HTERT RPE-1 (cell line): ENCODE measurements around the gene PRCC.

Experiments used
- in situ Hi-C: fragments of 300-500 bp; cut with MboI; formaldehyde crosslinking; loops from 4 replicates; pipeline ENCODE4 v1.14.3; 2020; ENCODE audit warnings: low sequenced_read_pairs

Gene PRCC

GRCh38 chr1:156794506-156795373 lies 27.4 kb downstream of the PRCC start:
- in situ Hi-C loops, result no loop called here

GRCh38 chr1:156795374-156795733 lies 28.0 kb downstream of the PRCC start:
- in situ Hi-C loops, result no loop called here

GRCh38 chr1:156795787-156796186 lies 28.5 kb downstream of the PRCC start:
- in situ Hi-C loops, result no loop called here

GRCh38 chr1:156796340-156797097 lies 29.2 kb downstream of the PRCC start:
- in situ Hi-C loops, result no loop called here

GRCh38 chr1:156797212-156797871 lies 30.0 kb downstream of the PRCC start:
- in situ Hi-C loops, result no loop called here

GRCh38 chr1:156801409-156802121 lies 34.2 kb downstream of the PRCC start:
- in situ Hi-C loops, result no loop called here

GRCh38 chr1:156802421-156802935 lies 35.1 kb downstream of the PRCC start:
- in situ Hi-C loops, result no loop called here

GRCh38 chr1:156803086-156803851 lies 35.9 kb downstream of the PRCC start:
- in situ Hi-C loops, result no loop called here

GRCh38 chr1:156804026-156804425 lies 36.7 kb downstream of the PRCC start:
- in situ Hi-C loops, result no loop called here

GRCh38 chr1:156804572-156805243 lies 37.4 kb downstream of the PRCC start:
- in situ Hi-C loops, result no loop called here

GRCh38 chr1:156805766-156806511 lies 38.6 kb downstream of the PRCC start:
- in situ Hi-C loops, result no loop called here

- in situ Hi-C loops, result no loop called here
These were observed 39.4 kb downstream of the PRCC start for GRCh38 chr1:156806512-156807440.

- in situ Hi-C loops, result no loop called here
These were observed 40.3 kb downstream of the PRCC start for GRCh38 chr1:156807627-156808026.

- in situ Hi-C loops, result no loop called here
These were observed 41.1 kb downstream of the PRCC start for GRCh38 chr1:156808186-156809030.

- in situ Hi-C loops, result no loop called here
These were observed 41.9 kb downstream of the PRCC start for GRCh38 chr1:156809281-156809680.

- in situ Hi-C loops, result no loop called here
These were observed 42.5 kb downstream of the PRCC start for GRCh38 chr1:156809711-156810366.
